GM18909 (cell line): ENCODE data around the gene KCNQ1.

Experiments
- ATAC-seq: cut with Tn5 transposase; IDR thresholded peaks from one replicate; pipeline ENCODE4 v1.9.1; 2021; ENCODE audit warnings: mild to moderate bottlenecking; ENCODE audit not compliant: unreplicated experiment, poor library complexity

The KCNQ1 gene

DNA sequence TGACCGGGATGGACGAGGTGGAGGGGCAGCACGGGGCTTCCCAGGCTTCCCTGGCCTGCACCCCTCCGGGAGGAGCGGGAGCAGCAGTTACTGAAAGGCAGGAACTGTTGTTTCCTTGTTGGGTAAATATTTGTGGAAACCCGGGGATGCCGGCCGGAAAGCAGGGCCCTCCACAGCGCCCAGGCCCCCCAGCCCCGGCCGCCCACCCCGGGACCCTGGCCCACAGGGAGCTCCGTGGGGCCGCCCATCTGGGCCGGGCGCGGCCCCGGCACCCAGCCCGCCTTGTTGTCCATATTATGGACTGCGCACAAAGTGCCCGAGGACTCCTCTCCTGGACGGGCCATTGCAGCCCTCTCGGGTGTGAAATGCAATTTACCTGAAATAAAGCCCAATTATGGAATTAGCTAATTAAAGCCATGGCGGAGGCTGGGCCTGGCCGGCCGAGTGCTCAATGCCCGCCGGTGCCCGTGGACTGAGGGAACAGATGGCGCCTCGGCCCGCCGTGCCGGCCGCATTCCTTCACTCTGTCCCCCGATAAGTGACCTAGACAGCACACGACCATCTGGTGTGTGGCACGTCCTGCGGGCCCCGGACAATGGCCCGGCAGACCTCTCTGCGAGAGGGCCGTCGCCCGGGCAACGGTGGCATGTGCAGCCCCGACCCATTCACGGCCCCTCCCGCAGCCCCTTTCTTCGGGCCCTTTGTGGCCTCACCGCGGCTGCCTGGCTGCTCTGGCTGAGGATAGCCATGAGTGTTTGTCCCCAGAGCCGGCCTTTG, 405.4 kb downstream of the KCNQ1 start:
- no peak for ATAC-seq

DNA sequence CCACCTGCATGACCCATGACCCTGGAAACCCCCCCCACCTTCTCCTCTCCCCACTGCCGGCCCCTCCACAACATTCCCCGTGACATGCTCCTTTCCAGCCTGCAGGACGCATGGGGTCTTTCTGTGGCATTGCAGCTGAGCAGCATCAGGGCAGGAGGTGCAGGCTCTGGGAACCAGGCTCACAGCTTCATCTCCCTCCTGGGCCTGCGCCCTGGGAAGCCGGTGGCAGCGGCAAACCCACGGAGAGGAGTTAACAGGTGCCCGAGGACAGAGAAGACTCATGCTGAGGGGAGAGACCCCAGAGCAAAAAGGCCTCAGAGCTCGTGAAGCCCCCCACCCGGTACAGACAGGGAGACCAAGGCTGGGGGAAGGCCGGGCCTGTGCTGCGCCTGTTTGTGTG, 408.6 kb downstream of the KCNQ1 start:
- no peak for ATAC-seq

DNA sequence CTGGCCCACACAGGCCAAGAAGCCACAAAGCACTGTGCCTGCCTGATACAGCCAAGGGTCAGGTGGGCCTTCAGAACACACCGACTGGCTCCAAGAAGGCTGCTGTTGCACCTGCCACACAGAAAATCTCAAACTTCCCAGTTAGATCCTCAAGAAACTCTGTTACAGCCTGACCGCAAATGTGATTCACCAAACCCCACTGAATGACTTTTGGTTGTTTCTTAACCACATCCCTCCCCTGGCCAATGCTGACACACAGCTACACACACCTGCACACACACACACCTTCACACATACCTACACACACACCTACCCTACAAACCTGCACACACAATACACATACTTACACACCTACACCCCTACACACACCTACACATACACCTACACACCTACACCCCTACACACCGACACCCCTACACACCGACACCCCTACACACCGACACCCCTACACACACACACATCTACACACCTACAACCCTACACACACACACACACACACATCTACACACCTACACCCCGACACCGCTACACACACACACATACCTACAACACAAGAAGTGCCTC, 409.3 kb downstream of the KCNQ1 start:
- no peak for ATAC-seq

DNA sequence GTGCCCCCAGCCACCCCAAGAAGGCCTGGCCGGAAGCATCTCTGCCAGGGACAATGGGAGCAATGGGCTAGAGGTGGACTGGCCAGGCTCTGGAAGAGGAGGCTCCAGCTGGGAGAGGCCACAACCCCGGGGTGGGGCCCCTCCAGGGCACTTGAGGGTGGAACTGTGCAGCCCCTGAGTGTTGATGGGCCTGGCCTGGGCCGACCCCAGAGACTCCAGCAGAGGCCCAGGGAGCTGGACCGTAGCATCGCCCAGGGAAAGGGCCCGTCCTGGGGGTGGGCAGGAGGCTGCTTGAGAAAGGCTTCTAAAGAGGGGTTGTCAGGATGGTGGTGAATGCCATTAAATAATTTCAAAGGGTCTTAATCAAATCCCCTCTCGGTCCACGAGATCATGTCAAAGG, 410.4 kb downstream of the KCNQ1 start:
- no peak for ATAC-seq

DNA sequence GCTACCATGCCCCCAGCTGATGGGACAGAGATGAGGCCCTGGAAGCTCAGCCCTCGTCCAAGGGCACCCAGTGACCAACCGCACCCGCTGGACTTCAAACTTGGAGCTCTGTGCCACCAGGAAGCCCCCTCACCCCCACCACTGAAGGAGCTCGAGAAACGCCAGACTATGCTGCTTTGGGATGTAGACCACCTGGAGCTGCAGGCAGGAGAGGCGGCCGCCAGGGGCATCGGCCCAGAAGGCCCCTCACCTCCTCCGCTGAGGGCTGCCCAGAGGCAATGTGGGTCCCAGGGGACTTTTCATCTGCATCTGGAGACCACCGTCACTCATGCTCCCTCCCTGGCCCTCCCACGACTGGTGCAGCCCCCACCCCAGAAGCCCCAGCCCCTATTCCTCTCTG, 412.5 kb downstream of the KCNQ1 start:
- no peak for ATAC-seq

DNA sequence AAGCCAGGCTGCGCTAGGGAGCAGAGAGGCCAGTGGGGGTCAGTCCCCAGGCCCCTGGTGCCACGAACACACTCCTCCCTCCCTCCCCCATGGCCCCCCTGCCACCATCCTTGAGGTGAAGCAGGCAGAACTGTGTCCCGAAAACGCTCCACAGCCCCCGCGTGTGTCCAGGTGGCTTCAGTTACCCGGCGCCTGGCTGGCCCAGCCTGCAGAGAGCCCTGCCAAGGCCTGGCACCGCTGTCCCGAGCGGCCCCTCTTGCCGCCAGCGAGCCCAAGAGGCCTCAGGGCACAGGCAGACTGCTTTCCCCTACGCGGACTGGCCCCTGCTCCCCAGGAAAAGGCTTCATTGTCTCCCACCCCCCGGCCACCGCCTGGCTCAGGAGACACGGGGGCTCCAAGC, 413.1 kb downstream of the KCNQ1 start:
- no peak for ATAC-seq

DNA sequence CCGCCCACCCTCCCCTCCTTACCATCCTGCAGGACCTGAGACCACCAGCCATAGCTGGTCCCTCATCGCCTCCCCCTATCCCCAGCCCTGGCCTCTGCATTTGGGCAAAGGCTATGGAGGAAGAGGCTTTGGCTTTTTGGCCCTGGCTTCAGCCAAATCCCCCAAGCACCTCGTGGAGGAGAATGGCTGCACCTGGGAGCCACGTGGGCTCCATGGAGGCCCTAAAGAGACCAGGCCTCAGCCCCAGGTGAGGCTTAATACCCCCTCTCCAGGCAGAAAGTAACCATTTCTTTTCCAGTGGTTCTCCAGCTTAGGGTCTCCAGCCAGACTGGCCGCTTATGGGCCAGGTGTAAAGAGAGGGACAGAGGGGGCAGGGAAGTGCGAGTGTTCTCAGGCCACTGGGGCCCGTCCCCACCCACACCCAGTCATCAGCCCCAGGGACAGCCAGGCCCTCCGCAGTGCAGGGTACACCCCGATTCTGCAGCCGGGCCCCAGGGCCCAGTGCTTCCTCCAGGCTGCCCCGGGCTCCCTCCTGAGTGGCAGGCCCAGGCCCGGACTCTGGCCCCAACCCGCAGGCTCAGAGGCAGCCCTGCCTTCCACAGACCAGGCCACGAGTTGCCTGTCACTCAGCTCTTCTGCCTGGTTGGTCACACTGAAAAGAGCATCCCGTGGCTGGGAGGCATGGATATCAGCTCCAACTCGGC, 414.3 kb downstream of the KCNQ1 start:
- no peak for ATAC-seq

DNA sequence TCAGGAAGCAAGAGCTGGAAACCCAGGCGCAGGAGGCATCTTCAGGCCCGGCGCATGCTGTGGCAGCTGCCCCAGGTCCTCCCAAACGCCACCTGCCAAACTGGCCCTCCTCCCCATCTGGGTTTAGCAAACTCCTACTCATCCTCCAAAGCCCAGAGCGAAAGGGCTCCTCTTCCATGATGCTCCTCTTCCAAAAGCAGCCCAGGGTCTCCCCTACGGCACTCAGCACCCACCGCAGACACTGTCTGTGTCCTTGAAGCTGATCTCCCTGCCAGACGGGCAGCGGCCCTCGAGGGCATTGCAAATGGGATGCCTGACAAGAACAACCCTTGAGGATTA, 414.9 kb downstream of the KCNQ1 start:
- no peak for ATAC-seq

DNA sequence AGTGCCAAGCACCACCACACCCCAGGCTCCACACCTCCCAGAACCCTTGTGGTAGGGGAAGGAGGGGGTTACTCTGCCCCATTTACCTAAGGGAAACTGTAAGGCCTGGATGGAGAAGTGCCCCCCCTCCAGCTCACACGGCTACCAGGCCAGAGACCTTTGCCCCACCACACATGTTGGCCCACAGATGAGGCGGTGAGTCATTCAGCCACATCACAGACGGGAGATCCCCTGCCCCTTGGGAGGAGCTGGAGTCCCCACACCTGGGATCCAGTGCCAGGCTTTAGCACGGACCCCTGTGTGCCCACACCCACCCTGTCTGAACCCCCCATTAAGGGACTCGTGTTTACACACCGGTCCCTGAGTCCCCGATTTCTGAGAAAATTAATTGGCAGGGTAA, 415.8 kb downstream of the KCNQ1 start:
- no peak for ATAC-seq

DNA sequence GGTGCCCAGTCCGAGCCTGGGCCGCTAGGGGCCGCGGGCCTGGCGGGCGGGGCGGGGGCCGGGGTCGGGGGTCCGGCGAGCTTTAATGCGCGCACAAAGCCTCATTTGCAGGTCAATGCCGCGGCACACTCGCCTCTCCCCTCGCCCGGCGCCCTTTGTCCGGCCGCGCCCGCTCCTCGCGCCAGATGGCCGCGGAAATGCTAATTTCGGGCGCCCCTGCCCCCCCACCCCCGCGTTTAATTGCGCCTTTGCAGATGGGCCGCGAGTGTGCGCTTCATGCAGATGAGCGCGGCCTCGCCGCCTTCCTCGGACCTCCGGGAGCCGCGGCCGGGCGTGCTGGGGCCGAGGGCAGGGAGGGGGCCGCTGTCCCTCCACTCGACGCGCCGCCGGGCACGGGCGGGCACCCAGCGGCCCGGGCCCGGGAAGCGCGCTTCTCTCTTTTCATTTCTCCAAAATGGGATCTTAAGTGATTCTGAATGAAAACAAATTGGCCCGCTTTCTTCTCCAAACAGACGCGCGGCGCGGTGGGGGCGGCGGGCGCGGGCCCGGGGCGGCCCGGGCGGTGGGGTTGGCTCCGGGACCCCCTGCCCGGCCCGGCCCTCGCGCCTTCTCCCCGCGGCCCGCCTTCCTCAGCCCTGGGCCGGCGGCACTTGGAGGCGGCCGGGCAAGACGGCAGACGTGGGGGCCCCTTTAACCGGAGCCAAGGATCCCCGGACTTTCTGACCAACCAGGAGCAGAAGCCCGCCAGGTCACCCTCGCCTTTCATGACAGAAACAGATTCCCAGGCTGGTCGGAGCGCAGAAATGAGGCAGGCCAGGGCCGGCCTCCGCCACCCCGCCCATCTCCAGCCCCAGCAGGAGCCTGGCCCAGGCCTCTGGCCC, 417.8 kb downstream of the KCNQ1 start:
- ATAC-seq, result no peak

DNA sequence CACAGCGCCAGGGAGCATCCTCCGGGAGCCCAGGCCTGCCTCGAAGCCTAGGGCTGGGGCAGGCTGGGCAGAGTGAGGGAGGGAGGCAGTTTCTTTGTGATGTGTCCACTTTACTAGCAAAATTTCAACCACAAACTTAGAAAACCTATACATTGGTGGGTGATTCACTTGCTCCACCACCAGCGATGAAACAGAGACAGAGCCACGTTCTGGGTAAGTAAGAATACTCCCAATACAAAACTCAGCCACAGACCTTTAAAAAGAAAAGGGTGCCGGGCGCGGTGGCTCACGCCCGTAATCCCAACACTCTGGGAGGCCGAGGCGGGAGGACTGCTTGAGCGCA, 418.4 kb downstream of the KCNQ1 start:
- ATAC-seq, result no peak

DNA sequence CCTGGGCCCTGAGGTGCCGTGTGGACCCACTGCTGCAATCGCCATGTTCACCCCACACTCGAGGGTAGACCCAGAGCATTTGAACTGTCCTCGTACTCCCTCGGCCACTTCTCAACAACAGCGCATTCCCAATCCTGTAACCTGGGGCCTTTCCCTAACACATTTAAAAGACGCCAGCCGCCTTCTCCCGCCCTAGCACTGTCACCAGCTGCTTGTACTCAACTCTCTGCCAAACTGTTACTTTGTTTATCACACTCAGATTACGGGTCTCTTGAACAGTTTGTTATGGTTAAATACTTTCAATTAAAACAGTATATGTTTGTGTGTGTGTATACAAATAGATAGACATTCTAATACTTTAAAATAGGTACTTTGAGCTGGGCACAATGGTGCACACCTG, 420.1 kb downstream of the KCNQ1 start:
- no peak for ATAC-seq

DNA sequence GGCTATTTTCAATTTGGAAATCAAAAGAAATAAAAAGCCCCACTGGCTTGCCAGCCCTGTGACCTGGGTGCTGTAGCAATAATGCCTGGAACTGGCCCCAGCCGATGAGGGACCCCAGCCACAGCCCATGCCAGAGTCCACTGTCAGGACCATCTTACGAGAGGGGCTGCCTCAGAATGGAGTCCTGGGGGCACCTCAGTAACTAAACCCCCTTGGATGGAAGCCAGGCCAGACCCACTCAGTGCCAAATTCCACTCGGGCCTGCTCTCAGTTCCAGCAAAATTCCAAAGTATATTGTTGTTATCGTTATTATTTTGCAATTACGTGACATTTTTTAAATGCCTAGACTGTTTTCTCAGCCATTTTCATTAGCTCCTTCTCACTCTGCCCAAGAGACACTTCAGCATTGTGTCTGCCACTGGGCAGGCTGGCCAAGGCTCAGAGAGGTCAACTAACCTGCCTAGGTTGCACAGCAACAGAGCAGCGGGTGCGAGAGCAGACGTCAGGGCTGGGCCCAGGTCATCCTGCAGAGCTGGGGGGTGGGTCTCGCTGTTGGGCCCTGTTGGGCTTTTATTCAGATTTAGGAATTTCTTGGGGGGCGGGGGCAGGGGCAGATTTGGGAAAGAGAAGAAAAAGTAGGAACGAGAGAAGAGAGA, 421.2 kb downstream of the KCNQ1 start:
- no peak for ATAC-seq

DNA sequence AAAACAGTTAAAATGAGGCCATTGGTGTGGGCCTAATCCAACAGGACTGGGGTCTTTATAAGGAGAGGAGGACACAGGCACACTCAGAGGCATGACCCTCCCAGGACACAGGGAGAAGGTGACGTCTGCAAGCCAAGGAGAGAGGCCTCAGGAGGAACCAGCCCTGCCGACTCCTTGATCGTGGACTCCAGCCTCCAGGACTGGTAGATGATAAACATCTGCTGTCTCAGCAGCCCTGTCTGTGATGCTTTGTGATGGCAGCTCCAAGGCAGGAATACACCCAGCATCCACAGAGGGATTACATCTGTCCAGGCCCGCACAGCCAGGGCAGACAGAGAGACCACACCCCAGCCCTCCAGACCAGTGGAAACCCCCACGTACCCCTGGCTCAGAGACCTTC, 422.3 kb downstream of the KCNQ1 start:
- no peak for ATAC-seq

DNA sequence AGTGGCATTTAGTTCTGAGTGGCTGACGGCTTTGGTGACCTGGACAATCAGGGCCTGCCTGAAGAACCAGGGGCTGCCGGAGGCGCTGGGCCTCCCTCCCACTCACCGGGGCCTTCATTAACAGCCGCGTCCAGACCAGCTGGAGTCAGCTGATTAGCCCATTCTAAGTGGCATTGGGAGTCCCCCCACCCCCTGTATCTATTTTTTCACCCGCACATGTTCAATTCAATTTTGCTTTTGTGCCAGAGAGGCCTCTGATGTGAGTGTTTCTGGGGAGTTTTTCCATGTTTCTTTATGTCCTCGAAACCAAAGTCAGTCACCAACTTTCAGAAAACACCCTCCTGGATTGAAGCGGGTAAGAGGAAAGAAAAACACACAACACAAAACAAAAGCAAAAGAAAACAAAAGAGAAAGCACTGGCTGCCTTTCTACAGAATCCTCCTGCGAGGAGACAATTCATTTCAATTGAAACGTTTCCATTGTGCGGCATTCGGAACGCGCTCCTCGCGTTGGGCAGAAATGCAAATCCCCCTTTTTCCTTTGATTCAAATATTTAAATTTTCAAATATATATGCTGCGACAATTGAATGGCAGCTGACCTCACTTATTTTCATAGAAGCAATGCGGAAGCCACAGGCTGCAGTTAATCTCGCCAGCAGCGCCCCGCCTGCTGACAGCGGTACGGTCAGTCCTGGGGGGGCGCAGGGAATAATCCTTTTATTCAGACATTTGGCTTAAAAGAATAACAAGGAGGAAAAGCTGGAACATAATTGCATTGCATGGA, 423.1 kb downstream of the KCNQ1 start:
- no peak for ATAC-seq

DNA sequence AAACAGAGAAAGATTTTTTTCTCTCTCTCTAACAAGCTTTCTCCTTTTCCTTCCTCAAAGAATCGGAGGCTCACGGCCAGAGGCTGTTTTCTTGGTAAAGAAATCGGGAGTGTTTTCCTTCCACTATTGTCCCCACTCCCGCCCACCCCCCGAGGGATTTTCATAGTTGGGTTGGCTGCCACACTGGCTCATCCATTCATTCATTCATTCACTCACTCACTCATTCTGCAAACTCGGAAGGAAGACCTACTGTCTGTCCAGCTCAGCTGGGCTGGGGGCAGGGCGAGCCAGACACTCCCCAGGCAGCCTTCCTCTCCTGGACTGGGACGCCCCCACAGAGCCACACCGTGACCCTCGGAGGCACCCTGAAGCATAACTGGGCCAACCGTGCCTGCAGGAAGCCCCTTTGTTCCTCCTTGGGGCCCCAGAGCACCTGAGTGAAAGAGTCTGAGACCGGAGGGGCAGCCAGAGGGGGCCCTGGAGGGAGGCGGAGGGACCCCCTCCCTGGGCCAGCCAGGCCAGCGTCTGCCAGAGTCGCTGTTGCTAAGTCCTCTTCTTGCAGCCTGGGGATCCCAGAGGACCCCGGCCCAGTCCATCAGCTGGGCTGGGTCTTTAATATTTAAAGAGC, 423.8 kb downstream of the KCNQ1 start:
- no peak for ATAC-seq

DNA sequence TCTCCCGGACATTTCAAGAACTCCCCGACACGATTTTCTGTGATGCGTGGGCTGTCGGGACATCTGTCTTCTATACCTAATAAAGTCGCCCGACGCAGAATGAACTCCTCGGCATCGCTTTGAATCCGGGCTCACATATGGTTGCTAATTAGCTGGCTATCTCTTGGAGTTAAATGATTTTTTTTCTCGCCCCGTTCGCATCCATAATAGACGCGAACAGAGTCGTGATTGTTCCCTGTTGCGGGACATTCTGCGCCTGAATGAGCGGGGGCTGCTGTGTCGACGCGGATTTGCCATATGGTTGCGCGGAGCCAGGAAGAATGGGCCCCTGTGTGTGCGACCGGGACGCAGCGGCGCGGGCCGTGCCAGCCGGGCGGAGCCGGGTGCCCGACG, 424.3 kb downstream of the KCNQ1 start:
- ATAC-seq, result no peak

DNA sequence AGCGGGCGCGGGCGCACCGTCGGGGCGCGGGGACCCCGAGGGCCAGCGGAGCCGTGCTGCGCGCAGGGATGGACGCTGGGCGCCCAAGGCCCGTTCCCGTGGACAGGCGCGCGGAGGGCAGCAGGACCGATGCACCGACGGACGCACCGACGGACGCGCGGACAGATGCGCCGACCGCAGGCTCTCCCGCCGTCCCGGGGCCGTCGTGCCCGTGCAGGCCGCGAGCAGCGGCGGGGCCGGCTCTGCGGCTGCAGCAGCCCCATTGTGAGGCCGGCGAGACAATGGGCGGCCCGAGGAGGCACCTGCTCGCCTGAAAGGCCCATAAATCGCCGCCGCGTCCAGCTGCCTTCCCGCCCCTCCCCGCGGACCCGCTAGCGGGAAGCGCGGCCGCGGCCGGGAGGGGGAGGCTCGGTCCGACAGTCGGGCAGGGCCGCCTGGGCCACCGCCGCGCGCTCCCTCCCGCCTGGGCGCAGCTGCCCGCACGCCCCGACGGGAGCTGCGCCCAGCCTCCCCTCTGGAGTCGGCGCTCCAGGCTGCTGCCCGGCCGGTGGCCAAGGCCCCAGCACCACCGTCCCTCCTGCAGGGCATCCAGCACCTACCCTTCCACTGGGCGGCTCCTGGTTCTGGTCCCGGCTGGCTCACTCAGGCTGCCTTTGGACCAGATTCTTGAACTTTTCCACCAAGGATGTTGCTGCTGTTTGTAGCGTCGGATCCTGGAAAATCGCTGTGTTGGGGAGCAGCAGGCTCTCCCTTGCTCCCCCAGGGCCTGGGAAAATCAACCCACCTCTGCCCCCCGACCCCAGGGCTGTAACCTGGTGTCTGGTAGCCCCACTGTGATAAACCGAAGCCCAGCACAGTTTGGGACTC, 425.0 kb downstream of the KCNQ1 start:
- ATAC-seq, result no peak
